ENCODE data around the gene COL25A1.

COL25A1 gene

GRCh38 chr4:109248322-109248900, 54.0 kb downstream of the COL25A1 start:
- TF ChIP-seq CTCF (IDR thresholded peaks at IDR 0.05; ENCODE audit: low read depth, low read length, missing control alignments): no peak
- no peak overlapping the region for H3K4me3 ChIP-seq (replicated peaks; ENCODE audit: low read depth, low read length)
- DNase-seq (ENCODE audit: extremely low read depth, low read depth): no peak

GRCh38 chr4:109243871-109244270, 58.6 kb downstream of the COL25A1 start:
- no peak for DNase-seq (ENCODE audit: extremely low read depth, low read depth)
- no peak for TF ChIP-seq CTCF (IDR thresholded peaks at IDR 0.05; ENCODE audit: low read depth, low read length, missing control alignments)
- H3K4me3 ChIP-seq (replicated peaks; ENCODE audit: low read depth, low read length): no peak overlapping the region

- TF ChIP-seq CTCF (IDR thresholded peaks at IDR 0.05; ENCODE audit: low read depth, low read length, missing control alignments): no peak
- H3K4me3 ChIP-seq (replicated peaks; ENCODE audit: low read depth, low read length): no peak overlapping the region
- DNase-seq (ENCODE audit: extremely low read depth, low read depth): no peak
Observed at GRCh38 chr4:109238746-109239145, 63.7 kb downstream of the COL25A1 start.

GRCh38 chr4:109235683-109236082, 66.8 kb downstream of the COL25A1 start:
- no peak overlapping the region for H3K4me3 ChIP-seq (replicated peaks; ENCODE audit: low read depth, low read length)
- DNase-seq (ENCODE audit: extremely low read depth, low read depth): no peak
- no peak for TF ChIP-seq CTCF (IDR thresholded peaks at IDR 0.05; ENCODE audit: low read depth, low read length, missing control alignments)

GRCh38 chr4:109234596-109234995, 67.9 kb downstream of the COL25A1 start:
- DNase-seq (ENCODE audit: extremely low read depth, low read depth): no peak
- no peak overlapping the region for H3K4me3 ChIP-seq (replicated peaks; ENCODE audit: low read depth, low read length)
- no peak for TF ChIP-seq CTCF (IDR thresholded peaks at IDR 0.05; ENCODE audit: low read depth, low read length, missing control alignments)

- DNase-seq (ENCODE audit: extremely low read depth, low read depth): no peak
- TF ChIP-seq CTCF (IDR thresholded peaks at IDR 0.05; ENCODE audit: low read depth, low read length, missing control alignments): no peak
Observed at GRCh38 chr4:109233570-109233969, 68.9 kb downstream of the COL25A1 start.

GRCh38 chr4:109232681-109233080, 69.8 kb downstream of the COL25A1 start:
- TF ChIP-seq CTCF (IDR thresholded peaks at IDR 0.05; ENCODE audit: low read depth, low read length, missing control alignments): no peak
- no peak for DNase-seq (ENCODE audit: extremely low read depth, low read depth)

More at GRCh38 chr4:109233570-109233969, 68.9 kb downstream of the COL25A1 start:
- no peak overlapping the region for H3K4me3 ChIP-seq (replicated peaks; ENCODE audit: low read depth, low read length)

More at GRCh38 chr4:109232681-109233080, 69.8 kb downstream of the COL25A1 start:
- H3K4me3 ChIP-seq (replicated peaks; ENCODE audit: low read depth, low read length): no peak overlapping the region

All from HFF-Myc (cell line).